NT2/D1 (cell line): ENCODE results near the gene CEP170.
"Not testable (repeated sequence)": the region's sequence is repeated elsewhere in the genome, so short reads cannot be mapped to it uniquely, and the experiment has no call there.

Experiments
- YY1 ChIP-seq: IDR thresholded peaks from 2 replicates; pipeline ENCODE4 v1.6.1; 2011; ENCODE audit not compliant: insufficient read length, insufficient read depth
- ZNF274 ChIP-seq: IDR thresholded peaks from 2 replicates; pipeline ENCODE4 v1.6.1; 2011; ENCODE audit warnings: mild to moderate bottlenecking, low read depth, low read length

DNA sequence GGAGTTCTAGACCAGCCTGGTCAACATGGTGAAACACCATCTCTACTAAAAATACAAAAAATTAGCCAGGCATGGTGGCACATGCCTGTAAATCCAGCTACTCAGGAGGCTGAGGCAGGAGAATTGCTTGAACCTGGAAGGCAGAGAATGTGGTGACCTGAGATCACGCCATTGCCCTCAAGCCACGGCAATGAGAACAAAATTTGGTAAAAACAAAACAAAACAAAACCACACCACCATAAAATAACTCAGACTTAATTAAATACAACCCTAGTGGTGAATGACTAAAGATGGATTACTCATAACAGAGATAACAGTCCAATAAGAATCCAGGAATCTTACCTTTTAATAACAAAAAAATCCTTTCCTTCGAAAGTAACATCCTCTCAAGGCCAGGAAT lies 167.7 kb downstream of the CEP170 start:
- TF ChIP-seq YY1, ZNF274: not testable (repeated sequence)
